MM.1S (cell line): ENCODE data around the gene TMEM79.

Source experiments
- DNase-seq: peaks from one replicate; pipeline ENCODE4 v3.0.0-alpha.2; 2015
- H2AFZ ChIP-seq: fragments of 300-600 bp; sonication (generic); 2 replicates; pipeline ENCODE4 v1.6.0; 2016; ENCODE audit warnings: antibody characterized with exemption, low read length
- H3F3A ChIP-seq: fragments of 300-600 bp; sonication (generic); 2 replicates; pipeline ENCODE4 v1.6.1; 2016; ENCODE audit warnings: mild to moderate bottlenecking, antibody characterized with exemption, low read length, moderate library complexity, mixed read lengths; ENCODE audit not compliant: insufficient read depth
- H3K27ac ChIP-seq: fragments of 300-600 bp; sonication (generic); 2 replicates; pipeline ENCODE4 v1.5.1; 2016; ENCODE audit warnings: mild to moderate bottlenecking, low read length
- H3K27me3 ChIP-seq: fragments of 300-600 bp; sonication (generic); replicated peaks from 2 replicates; pipeline ENCODE4 v1.6.0; 2016; ENCODE audit warnings: low read length; ENCODE audit not compliant: insufficient read depth
- H3K36me3 ChIP-seq: fragments of 300-600 bp; sonication (generic); replicated peaks from 2 replicates; pipeline ENCODE4 v1.6.1; 2016; ENCODE audit warnings: mild to moderate bottlenecking, low read length, mixed read lengths; ENCODE audit not compliant: insufficient read depth
- H3K4me1 ChIP-seq: fragments of 300-600 bp; sonication (generic); 2 replicates; pipeline ENCODE4 v1.6.1; 2016; ENCODE audit warnings: low read length, mixed read lengths
- H3K4me2 ChIP-seq: fragments of 300-600 bp; sonication (generic); 2 replicates; pipeline ENCODE4 v1.6.0; 2016; ENCODE audit warnings: low read depth, low read length
- H3K4me3 ChIP-seq: fragments of 300-600 bp; sonication (generic); 2 replicates; pipeline ENCODE4 v1.5.1; 2016; ENCODE audit warnings: low read length, mixed read lengths
- H3K79me2 ChIP-seq: fragments of 300-600 bp; sonication (generic); 2 replicates; pipeline ENCODE4 v1.6.1; 2016; ENCODE audit warnings: mixed run types, low read length, mixed read lengths
- H3K9ac ChIP-seq: fragments of 300-600 bp; sonication (generic); 2 replicates; pipeline ENCODE4 v1.6.1; 2016; ENCODE audit warnings: low read length, mixed read lengths
- H3K9me2 ChIP-seq: fragments of 300-600 bp; sonication (generic); replicated peaks from 2 replicates; pipeline ENCODE4 v1.6.1; 2016; ENCODE audit warnings: mild to moderate bottlenecking, low read length, mixed read lengths; ENCODE audit not compliant: insufficient read depth
- H3K9me3 ChIP-seq: fragments of 300-600 bp; sonication (generic); replicated peaks from 2 replicates; pipeline ENCODE4 v1.6.1; 2016; ENCODE audit warnings: mild to moderate bottlenecking, low read length, mixed read lengths; ENCODE audit not compliant: insufficient read depth
- H4K20me1 ChIP-seq: fragments of 300-600 bp; sonication (generic); 2 replicates; pipeline ENCODE4 v1.6.1; 2016; ENCODE audit warnings: mild to moderate bottlenecking, low read length, moderate library complexity, mixed read lengths; ENCODE audit not compliant: insufficient read depth
- CTCF ChIP-seq: fragments of 300-600 bp; sonication (generic); IDR thresholded peaks from 2 replicates; pipeline ENCODE4 v1.5.1; 2016; ENCODE audit warnings: antibody characterized with exemption, low read length, mixed read lengths
- EZH2 ChIP-seq: fragments of 300-600 bp; sonication (generic); optimal IDR thresholded peaks from 2 replicates; pipeline ENCODE3; 2017; ENCODE audit warnings: low read depth, mild to moderate bottlenecking, antibody characterized with exemption, low read length, mixed read lengths
- EZH2phosphoT487 ChIP-seq: fragments of 300-600 bp; sonication (generic); IDR thresholded peaks from 2 replicates; pipeline ENCODE4 v1.6.1; 2018; ENCODE audit warnings: antibody characterized with exemption, low read length

Gene TMEM79

DNA sequence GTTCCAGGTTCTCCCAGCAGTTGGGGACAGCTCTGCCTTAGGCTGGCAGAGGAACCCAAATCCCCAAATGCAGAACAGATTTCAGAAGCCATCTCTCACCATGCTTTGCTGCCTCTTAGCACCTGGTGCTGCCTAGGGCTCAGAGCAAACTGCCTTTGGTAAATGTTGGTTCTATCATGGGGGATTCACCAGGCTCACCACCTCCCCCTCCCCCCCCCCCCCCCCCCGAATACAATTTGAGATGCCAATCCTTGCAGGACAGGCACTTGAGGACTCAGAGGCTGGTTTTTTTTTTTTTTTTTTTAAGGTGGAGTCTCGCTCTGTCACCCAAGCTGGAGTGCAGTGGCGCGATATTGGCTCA lies 35.8 kb upstream of the TMEM79 start:
- TF ChIP-seq EZH2phosphoT487 (no peak), CTCF (no peak), EZH2 (no peak)
- no peaks in the 10 kb centered on the region for H3K27me3 ChIP-seq
- no peaks in the 10 kb centered on the region for H3K9me3 ChIP-seq
- no peak overlapping the region for H3K4me3 ChIP-seq
- H3K9ac ChIP-seq, result no peak overlapping the region
- no peaks in the 10 kb centered on the region for H4K20me1 ChIP-seq
- DNase-seq, result no peak
- H2AFZ ChIP-seq, result no peak overlapping the region
- peaks cover 20% of the 10 kb centered on the region for H3F3A ChIP-seq
- H3K36me3 ChIP-seq, result peaks cover 22% of the 10 kb centered on the region
- no peaks in the 10 kb centered on the region for H3K9me2 ChIP-seq
- H3K27ac ChIP-seq, result no peak overlapping the region
- H3K4me2 ChIP-seq, result no peak overlapping the region
- no peaks in the 10 kb centered on the region for H3K79me2 ChIP-seq
- peaks cover 7% of the 10 kb centered on the region; the same call in 1 of the 2 replicates for H3K4me1 ChIP-seq

- peaks cover 25% of the 10 kb centered on the region for H3K36me3 ChIP-seq
- H3K27me3 ChIP-seq, result no peaks in the 10 kb centered on the region
- H4K20me1 ChIP-seq, result no peaks in the 10 kb centered on the region
- peaks cover 7% of the 10 kb centered on the region; the same call in 1 of the 2 replicates for H3K4me1 ChIP-seq
- peaks cover 20% of the 10 kb centered on the region for H3F3A ChIP-seq
- no peak overlapping the region for H3K9ac ChIP-seq
- no peak for DNase-seq
- no peak for TF ChIP-seq CTCF
- TF ChIP-seq EZH2phosphoT487, result no peak
- no peak for TF ChIP-seq EZH2
- no peak overlapping the region for H3K4me3 ChIP-seq
- H3K9me3 ChIP-seq, result no peaks in the 10 kb centered on the region
- H3K79me2 ChIP-seq, result no peaks in the 10 kb centered on the region
- H2AFZ ChIP-seq, result no peak overlapping the region
- no peak overlapping the region for H3K27ac ChIP-seq
- no peaks in the 10 kb centered on the region for H3K9me2 ChIP-seq
- H3K4me2 ChIP-seq, result no peak overlapping the region
Observed at GRCh38 chr1:156249593-156249992, 34.5 kb upstream of the TMEM79 start.

DNA sequence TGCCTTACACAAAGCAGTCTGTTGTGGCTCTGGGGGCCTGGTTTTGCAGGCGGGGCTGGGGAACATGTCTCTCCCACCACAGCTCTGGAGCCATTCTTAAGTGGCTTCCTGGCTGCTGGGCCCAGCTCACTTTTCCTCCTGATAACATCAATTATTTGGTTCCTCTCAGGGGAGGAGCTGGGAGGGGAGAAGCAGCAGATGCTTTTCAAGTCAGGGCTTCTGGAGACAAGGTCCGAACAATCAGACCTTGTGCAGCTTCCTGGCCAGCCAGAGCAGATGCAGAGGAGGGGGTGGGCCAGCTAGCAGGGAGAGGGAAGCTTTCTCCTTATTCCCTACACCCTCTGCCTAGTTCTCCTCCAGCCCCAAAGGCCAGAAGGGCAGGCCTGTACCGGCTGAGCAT lies 32.6 kb upstream of the TMEM79 start:
- Histone ChIP-seq H3K9me2 (no peaks in the 10 kb centered on the region), H3K36me3 (peaks cover 25% of the 10 kb centered on the region), H2AFZ (no peak overlapping the region), H3K27ac (no peak overlapping the region), H3K9me3 (no peaks in the 10 kb centered on the region), H3K27me3 (no peaks in the 10 kb centered on the region), H3K4me3 (no peak overlapping the region), H3F3A (peaks cover 16% of the 10 kb centered on the region), H3K4me1 (no peaks in the 10 kb centered on the region), H3K9ac (no peak overlapping the region), H3K79me2 (no peaks in the 10 kb centered on the region), H3K4me2 (no peak overlapping the region), H4K20me1 (no peaks in the 10 kb centered on the region)
- TF ChIP-seq EZH2 (no peak), EZH2phosphoT487 (no peak), CTCF (no peak)
- no peak for DNase-seq
